GM19328 (cell line): ENCODE data around the gene OR10H3.
"Not testable (repeated sequence)": the region's sequence is repeated elsewhere in the genome, so short reads cannot be mapped to it uniquely, and the experiment has no call there.

ENCODE experiments used
- ATAC-seq: cut with Tn5 transposase; IDR thresholded peaks from one replicate; pipeline ENCODE4 v1.9.1; 2021; ENCODE audit warnings: mild to moderate bottlenecking, moderate library complexity; ENCODE audit not compliant: unreplicated experiment

The OR10H3 gene

DNA sequence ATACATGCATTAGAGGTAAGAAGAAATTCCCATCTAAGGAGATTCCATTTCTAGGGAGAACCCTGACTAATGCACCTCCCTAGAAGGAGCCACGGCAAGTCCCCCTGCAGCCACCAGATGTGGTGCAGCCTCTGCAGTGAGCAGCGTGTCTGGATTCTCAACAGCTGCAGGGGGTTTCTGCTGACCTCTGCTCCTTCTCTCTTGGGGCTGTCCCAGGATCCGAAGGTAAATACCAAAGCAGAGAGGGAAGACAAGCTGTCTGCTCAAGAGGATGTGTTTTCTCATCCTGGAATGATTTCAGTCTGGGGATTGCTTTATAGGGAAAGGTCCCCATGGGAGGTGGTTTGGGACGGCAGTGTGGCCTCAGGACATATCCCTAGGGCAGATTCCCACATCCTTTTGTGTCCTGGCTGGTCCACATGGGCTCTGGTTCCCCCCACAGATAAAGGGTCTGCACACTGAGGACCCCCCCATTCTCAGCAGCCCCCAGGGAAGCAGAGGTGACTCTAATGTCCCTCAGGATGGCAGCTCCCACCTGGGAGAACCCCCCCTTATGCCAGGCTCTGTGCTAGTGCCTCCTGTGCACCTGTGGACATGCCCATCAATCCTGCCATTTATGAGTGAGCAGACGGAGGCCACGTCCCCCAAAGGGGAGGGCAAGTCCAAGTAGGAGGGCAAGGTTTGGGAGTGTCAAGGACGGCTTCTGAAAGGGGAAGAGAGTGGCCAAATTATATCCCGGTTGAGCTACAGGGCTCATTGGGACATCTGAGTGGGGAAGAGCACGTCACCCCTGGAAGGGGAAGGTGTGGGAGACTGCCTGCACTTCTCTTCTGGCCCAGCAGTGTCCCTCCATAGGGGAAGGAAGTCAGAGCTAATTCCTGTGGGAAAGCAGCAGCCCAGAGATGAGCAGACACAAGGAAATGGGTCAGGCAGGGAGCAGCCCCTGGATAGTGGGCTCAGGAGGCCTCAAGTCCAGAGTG is 39.5 kb downstream of the OR10H3 start:
- ATAC-seq = no peak

DNA sequence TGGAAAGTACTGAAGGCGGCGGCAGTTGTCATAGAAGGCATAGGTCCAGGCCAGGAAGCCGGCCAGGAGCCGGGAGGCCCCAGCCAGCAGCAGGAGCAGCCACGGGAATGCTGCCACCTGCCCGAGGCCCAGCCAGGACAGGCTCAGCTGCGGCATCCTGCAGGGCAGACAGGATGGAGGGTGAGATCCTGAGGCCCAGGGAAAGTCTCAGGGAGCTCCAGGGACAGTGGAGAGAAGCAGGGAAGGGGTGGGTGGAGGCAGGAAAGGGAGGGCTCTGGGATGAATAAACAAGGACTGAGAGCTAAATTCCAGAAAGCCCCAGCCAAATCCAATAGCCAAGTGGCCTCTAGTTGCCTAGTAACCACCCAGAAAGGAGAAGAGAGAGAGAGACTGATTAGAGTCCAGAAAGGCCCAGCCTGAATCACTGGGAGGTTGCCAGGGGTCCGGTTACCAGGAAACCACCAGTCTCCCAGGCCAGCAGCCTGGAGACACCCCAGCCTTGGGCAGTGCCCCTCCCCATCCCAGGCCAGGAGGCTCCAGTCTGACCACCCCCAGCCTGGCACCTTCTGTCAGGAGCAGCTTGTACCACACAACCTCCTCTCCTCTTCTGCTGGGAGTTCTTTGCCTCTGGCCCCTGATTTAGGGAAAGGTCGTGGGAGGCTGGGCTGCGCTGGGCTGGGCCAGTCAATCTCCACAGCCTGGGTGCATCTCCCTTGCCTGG is 42.1 kb downstream of the OR10H3 start:
- ATAC-seq = no peak

DNA sequence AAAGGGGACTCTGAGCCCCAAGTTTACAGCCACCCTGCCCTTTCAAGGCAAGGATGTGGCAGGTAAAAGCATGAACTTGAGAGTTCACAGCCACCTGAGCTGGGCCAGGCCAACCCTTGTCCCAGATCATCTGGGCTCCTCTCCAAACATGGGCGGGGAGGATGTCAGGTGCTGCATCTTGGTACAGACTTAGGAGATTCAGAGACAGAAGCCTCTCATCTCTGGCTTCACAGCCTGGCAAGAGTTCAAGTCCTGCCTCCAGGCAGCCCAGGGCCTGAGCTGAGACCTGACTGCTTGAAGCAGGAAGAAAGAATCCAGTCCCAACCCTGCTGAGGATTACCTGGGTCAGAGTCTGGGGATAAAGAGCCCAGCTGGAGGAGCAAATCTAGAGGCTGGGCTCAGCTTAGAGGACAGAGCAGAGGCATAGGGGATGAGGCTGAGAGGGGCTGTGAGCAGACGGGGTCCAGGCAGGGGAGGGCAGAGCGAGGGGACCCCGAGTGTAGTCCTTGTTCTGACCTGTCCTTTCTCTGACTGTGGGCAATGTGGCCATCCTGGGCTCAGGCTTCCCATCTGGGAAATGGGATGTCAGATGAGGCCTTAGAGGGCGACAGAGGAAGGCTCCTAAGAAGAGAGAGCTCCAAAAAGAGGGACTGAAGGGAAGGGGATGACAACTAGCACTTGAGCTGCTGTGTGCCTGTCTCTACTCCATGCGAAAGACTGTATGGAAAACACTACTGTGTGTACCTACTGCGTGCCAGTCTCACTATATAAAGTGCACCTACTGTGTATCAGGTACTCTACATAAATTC is 43.0 kb downstream of the OR10H3 start:
- ATAC-seq = no peak

DNA sequence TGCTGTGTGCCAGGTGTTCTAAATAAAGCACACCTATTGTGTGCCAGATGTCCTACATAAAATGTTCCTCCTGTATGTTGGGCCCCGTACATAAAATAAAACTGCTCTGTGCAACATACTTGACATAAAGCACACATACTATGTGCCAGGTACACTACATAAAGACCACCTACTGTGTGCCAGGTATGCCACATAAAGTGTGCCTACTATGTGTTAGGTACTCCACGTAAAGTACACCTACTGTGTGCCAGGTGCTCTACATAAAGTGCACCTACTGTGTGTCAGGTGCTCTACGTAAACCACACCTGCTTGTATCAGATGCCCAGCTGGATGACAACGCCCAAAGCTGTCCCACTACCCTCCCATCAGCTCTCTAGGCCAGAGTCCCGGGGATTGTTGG is 43.9 kb downstream of the OR10H3 start:
- ATAC-seq = no peak

DNA sequence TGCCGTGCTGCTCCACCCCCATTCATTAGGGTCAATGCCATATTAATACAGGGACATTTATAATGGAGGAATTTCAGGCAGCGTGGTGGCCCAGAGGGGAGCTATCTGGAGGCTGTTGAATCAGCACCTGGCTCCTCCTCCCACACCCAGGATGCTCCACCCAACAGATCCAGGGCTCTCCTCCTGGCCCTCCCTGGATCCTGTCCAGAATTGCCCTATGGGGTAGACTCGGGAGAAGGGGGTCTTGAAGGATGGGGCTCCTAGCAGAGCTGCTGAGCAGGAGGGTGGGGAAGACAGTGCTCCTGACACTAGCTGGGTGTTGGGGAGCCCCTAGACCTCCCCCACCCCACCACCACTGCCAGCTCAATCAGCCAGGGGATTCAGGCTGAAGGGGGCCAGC is 44.4 kb downstream of the OR10H3 start:
- no peak for ATAC-seq

DNA sequence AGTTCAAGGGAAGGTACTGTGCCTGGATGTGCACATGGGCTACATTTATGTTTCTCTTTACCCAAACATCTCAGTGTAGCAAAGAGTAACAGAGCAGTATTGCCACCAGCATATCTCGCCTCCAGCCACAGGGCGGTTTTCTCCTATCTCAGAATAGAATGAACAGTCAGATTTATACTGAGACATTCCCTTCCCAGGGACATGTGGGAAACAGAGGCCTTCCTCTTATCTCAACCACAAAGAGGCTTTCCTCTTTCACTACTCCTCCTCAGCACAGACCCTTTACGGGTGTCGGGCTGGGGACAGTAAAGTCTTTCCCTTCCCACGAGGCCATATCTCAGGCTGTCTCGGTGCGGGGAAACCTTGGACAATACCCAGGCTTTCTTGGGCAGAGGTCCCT is 45.1 kb downstream of the OR10H3 start:
- ATAC-seq = not testable (repeated sequence)

DNA sequence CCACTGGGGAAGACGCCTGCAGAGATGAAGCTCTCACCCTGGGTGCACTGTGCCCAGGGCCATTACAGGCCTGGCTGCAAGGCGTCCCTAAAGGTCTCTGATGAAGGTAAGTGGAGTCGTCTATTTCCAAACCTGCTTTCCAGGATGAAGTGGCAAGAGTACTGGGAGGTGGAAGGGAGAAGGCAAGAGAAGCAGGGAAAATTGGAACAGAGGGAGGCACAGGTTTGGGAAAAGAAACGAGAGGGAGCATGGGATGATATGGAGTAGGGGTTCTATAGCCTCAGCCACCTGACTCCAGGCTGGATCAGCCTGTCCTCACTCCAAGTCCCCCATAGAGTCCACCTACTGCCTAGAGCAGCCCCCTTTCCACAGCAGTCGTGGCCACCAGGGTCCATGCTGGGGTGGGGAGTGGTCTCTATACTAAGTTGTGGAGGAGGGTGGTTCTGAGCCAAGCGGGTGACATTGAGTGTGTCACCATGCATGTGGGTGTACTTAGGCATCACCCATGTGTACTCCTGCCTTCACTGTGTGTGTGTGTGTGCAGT is 49.9 kb downstream of the OR10H3 start, which contains the start of gene OR10H5:
OR10H5 (plus strand) TSS at position 51 of the 545 bp plus-strand sequence. CDS start 6,388 bp downstream, outside the sequence.
- no peak for ATAC-seq

DNA sequence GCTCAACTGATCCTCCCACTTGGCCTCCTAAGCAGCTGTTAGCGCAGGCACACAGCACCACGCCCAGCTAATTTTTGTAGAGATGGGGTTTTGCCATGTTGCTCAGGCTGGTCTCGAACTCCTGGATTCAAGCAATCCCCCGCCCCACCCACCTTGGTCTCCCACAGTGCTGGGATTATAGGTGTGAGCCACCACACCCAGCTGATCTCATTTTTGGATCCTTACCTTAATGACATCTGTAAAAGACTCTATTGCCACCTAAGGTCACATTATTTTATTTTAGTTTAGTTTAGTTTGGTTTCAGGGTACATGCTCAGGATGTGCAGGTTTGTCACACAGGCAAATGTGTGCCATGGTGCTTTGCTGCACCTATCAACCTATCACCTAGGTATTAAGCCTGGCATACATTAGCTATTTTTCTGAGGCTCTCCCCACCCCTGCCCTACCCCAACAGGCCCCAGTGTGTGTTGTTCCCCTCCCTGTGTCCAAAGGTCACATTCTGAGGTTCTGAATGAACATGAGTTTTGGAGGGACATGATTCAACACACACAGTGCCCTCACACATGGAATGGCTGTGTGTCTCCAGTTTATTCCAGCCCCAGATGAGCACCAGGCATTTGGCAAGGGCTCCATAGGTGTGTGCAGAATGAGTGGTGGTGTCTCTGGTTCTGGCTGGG is 50.9 kb downstream of the OR10H3 start:
- ATAC-seq = no peak

DNA sequence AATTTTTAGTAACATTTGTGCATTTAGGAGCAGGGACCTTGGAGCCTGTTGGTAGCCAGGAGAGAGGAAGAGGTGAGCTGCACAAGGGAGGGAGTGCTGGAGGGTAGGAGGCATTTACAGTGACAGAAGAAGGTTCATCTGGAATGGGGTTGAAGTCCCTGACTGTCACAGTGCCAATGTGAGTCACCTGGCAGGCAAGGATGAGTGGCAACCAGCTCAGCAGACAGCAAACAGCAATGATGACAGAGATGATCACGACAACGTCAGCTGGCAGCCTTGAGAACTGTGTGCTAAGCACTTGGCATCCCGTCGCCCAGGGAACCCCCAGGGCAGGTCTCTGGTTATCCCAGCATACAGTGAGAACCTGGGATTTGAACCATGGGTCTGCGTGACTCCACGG is 52.3 kb downstream of the OR10H3 start:
- ATAC-seq = no peak
